ENCODE measurements around the gene ZNF664.

Gene ZNF664

GRCh38 chr12:123936471-123936870 lies 36.5 kb upstream of the ZNF664 start:
- no peak overlapping the region for H3K18ac ChIP-seq (ENCODE audit: low read length)
- H4K8ac ChIP-seq (ENCODE audit: low read depth, low read length): no peak overlapping the region
- H2AK5ac ChIP-seq (ENCODE audit: low read depth, low read length): no peak overlapping the region
- peaks cover 0 to 9% of the 10 kb centered on the region in 2 donors for H3K9me3 ChIP-seq (replicated peaks in 1 of 2; ENCODE audit: control insufficient read depth in 2 of 2, insufficient read depth in 1 of 2, low read depth in 1 of 2, low read length in 2 of 2)
- no peak overlapping the region for H4K91ac ChIP-seq (ENCODE audit: low read depth, low read length, poor library complexity)
- DNase-seq (ENCODE audit: low spot score): no peak
- peaks cover 3 to 4% of the 10 kb centered on the region in 2 donors for H3K4me1 ChIP-seq (ENCODE audit: control insufficient read depth in 2 of 2, insufficient read depth in 1 of 2, low read depth in 1 of 2, low read length in 2 of 2)
- no peak overlapping the region for H3K27ac ChIP-seq (replicated peaks; ENCODE audit: low read length)
- peaks cover 15 to 48% of the 10 kb centered on the region in 2 donors for H3K36me3 ChIP-seq (replicated peaks in 1 of 2; ENCODE audit: control insufficient read depth in 2 of 2, insufficient read depth in 2 of 2, low read length in 2 of 2)
- no peak overlapping the region for H2BK15ac ChIP-seq (ENCODE audit: low read length)
- no peak overlapping the region for H2BK120ac ChIP-seq (ENCODE audit: low read depth, low read length)
- H3K4ac ChIP-seq (ENCODE audit: low read length): no peak overlapping the region
- H3K4me2 ChIP-seq (ENCODE audit: insufficient read depth, low read length, poor library complexity, severe bottlenecking): no peak overlapping the region
- H2BK12ac ChIP-seq (ENCODE audit: low read length): no peak overlapping the region
- H2BK5ac ChIP-seq (ENCODE audit: low read length): no peak overlapping the region
- no peaks in the 10 kb centered on the region for H3K79me1 ChIP-seq (ENCODE audit: low read depth, low read length)
- peak overlapping the region; percentile 0 for H3K9ac ChIP-seq (ENCODE audit: low read depth, low read length, poor library complexity)
- no peak overlapping the region for H3K4me3 ChIP-seq (ENCODE audit: low read length in 2 of 2)
- H2AFZ ChIP-seq (ENCODE audit: low read length): no peak overlapping the region
- no peak overlapping the region for H3K14ac ChIP-seq (ENCODE audit: low read length)
- peak overlapping the region; percentile 46 for H3K23ac ChIP-seq (ENCODE audit: low read depth, low read length, poor library complexity)
- WGBS, 2 donors (ENCODE audit: extremely low coverage in 2 of 2, insufficient read length in 2 of 2, insufficient replicate concordance in 1 of 2): no CpG with 5 or more reads among the region's 18 CpGs
- no peaks in the 10 kb centered on the region for H3K27me3 ChIP-seq (ENCODE audit: control insufficient read depth in 3 of 3, insufficient read depth in 3 of 3, low read depth in 1 of 3, low read length in 3 of 3)

- peaks cover 3 to 4% of the 10 kb centered on the region in 2 donors for H3K4me1 ChIP-seq (ENCODE audit: control insufficient read depth in 2 of 2, insufficient read depth in 1 of 2, low read depth in 1 of 2, low read length in 2 of 2)
- no peak overlapping the region for H3K4ac ChIP-seq (ENCODE audit: low read length)
- H3K27me3 ChIP-seq (ENCODE audit: control insufficient read depth in 3 of 3, insufficient read depth in 3 of 3, low read depth in 1 of 3, low read length in 3 of 3): no peaks in the 10 kb centered on the region
- H3K14ac ChIP-seq (ENCODE audit: low read length): no peak overlapping the region
- WGBS, 2 donors (ENCODE audit: extremely low coverage in 2 of 2, insufficient read length in 2 of 2, insufficient replicate concordance in 1 of 2): no CpG with 5 or more reads among the region's 46 CpGs
- H3K9me3 ChIP-seq (replicated peaks in 1 of 2; ENCODE audit: control insufficient read depth in 2 of 2, insufficient read depth in 1 of 2, low read depth in 1 of 2, low read length in 2 of 2): peaks cover 3 to 11% of the 10 kb centered on the region in 2 donors
- no peak overlapping the region for H4K8ac ChIP-seq (ENCODE audit: low read depth, low read length)
- H2BK120ac ChIP-seq (ENCODE audit: low read depth, low read length): no peak overlapping the region
- H3K27ac ChIP-seq (replicated peaks; ENCODE audit: low read length): no peak overlapping the region
- no peaks in the 10 kb centered on the region for H3K79me1 ChIP-seq (ENCODE audit: low read depth, low read length)
- H3K18ac ChIP-seq (ENCODE audit: low read length): no peak overlapping the region
- no peak overlapping the region for H4K91ac ChIP-seq (ENCODE audit: low read depth, low read length, poor library complexity)
- no peak overlapping the region for H3K23ac ChIP-seq (ENCODE audit: low read depth, low read length, poor library complexity)
- peak overlapping the region; percentile 54 for H2BK5ac ChIP-seq (ENCODE audit: low read length)
- DNase-seq (ENCODE audit: low spot score): no peak
- no peak overlapping the region for H2AK5ac ChIP-seq (ENCODE audit: low read depth, low read length)
- H3K36me3 ChIP-seq (replicated peaks in 1 of 2; ENCODE audit: control insufficient read depth in 2 of 2, insufficient read depth in 2 of 2, low read length in 2 of 2): peaks cover 18 to 54% of the 10 kb centered on the region in 2 donors
- peak overlapping the region; percentile 0 for H3K9ac ChIP-seq (ENCODE audit: low read depth, low read length, poor library complexity)
- H3K4me3 ChIP-seq (ENCODE audit: low read length in 2 of 2): no peak overlapping the region
- H2BK15ac ChIP-seq (ENCODE audit: low read length): no peak overlapping the region
- no peak overlapping the region for H2BK12ac ChIP-seq (ENCODE audit: low read length)
- no peak overlapping the region for H3K4me2 ChIP-seq (ENCODE audit: insufficient read depth, low read length, poor library complexity, severe bottlenecking)
- H2AFZ ChIP-seq (ENCODE audit: low read length): no peak overlapping the region
Observed at GRCh38 chr12:123936956-123937706, 35.9 kb upstream of the ZNF664 start.

- Histone ChIP-seq H2BK120ac (ENCODE audit: low read depth, low read length) (no peak overlapping the region), H2BK15ac (ENCODE audit: low read length) (no peak overlapping the region), H3K4me1 (ENCODE audit: control insufficient read depth in 2 of 2, insufficient read depth in 1 of 2, low read depth in 1 of 2, low read length in 2 of 2) (peaks cover 3 to 4% of the 10 kb centered on the region in 2 donors), H3K4me2 (ENCODE audit: insufficient read depth, low read length, poor library complexity, severe bottlenecking) (no peak overlapping the region), H3K4ac (ENCODE audit: low read length) (no peak overlapping the region), H3K79me1 (ENCODE audit: low read depth, low read length) (no peaks in the 10 kb centered on the region), H3K23ac (ENCODE audit: low read depth, low read length, poor library complexity) (peak overlapping the region; percentile 35), H2BK5ac (ENCODE audit: low read length) (peak overlapping the region; percentile 54), H3K4me3 (ENCODE audit: low read length in 2 of 2) (no peak overlapping the region), H4K8ac (ENCODE audit: low read depth, low read length) (no peak overlapping the region), H2BK12ac (ENCODE audit: low read length) (peak overlapping the region; percentile 14), H3K36me3 (replicated peaks in 1 of 2; ENCODE audit: control insufficient read depth in 2 of 2, insufficient read depth in 2 of 2, low read length in 2 of 2) (peaks cover 21 to 63% of the 10 kb centered on the region in 2 donors), H3K27ac (replicated peaks; ENCODE audit: low read length) (no peak overlapping the region), H3K18ac (ENCODE audit: low read length) (peak overlapping the region; percentile 52), H2AFZ (ENCODE audit: low read length) (no peak overlapping the region), H4K91ac (ENCODE audit: low read depth, low read length, poor library complexity) (no peak overlapping the region), H3K14ac (ENCODE audit: low read length) (peak overlapping the region; percentile 41), H3K9me3 (replicated peaks in 1 of 2; ENCODE audit: control insufficient read depth in 2 of 2, insufficient read depth in 1 of 2, low read depth in 1 of 2, low read length in 2 of 2) (peaks cover 5 to 19% of the 10 kb centered on the region in 2 donors), H3K27me3 (ENCODE audit: control insufficient read depth in 3 of 3, insufficient read depth in 3 of 3, low read depth in 1 of 3, low read length in 3 of 3) (no peaks in the 10 kb centered on the region), H2AK5ac (ENCODE audit: low read depth, low read length) (no peak overlapping the region), H3K9ac (ENCODE audit: low read depth, low read length, poor library complexity) (peak overlapping the region; percentile 57)
- no CpG with 5 or more reads among the region's 16 CpGs for WGBS, 2 donors (ENCODE audit: extremely low coverage in 2 of 2, insufficient read length in 2 of 2, insufficient replicate concordance in 1 of 2)
- no peak for DNase-seq (ENCODE audit: low spot score)
Observed at GRCh38 chr12:123937707-123938591, 35.1 kb upstream of the ZNF664 start.

Measured in neuronal stem cell (in vitro differentiated cells).